ENCODE measurements around the gene ZNF695. TPM values are rescaled to one million over a fixed set of nuclear protein-coding genes. Genes with fewer than 3 reads are reported as not detected.

The ZNF695 gene
- total and polyA plus RNA-seq, 11 donors, result 0.06 to 0.53 TPM; not detected in 9

GRCh38 chr1:246946366-246946765 lies 61.5 kb downstream of the ZNF695 start:
- Histone ChIP-seq H3K4me1 (peaks cover 0 to 17% (median 2%) of the 10 kb centered on the region in 12 donors), H3K36me3 (no peaks in the 10 kb centered on the region), H3K9me3 (no peaks in the 10 kb centered on the region), H3K27me3 (no peaks in the 10 kb centered on the region), H3K27ac (peak overlapping the region in 8 of 12 donors; percentile 38 to 87 (median 70)), H3K4me3 (no peak overlapping the region)
- ATAC-seq, result no peak
- 89 to 95% (median 92%) methylated on average over 6 of the region's 6 CpGs for WGBS, 4 donors
- DNase-seq, result no peak
- TF ChIP-seq POLR2A (IDR thresholded peaks at IDR 0.05) (no peak), CTCF (IDR thresholded peaks at IDR 0.05) (no peak)
- intact Hi-C loops (cut with DNase I), result no loop called here

Other genes starting within 250 kb of the ZNF695 start
- gene AHCTF1, start 76.1 kb downstream of the ZNF695 start, total RNA-seq, result 10 to 100 TPM; 17.9 to 39.7 (median 19.9) TPM
- gene AHCTF1, start 76.1 kb downstream of the ZNF695 start, polyA plus RNA-seq, result 1 to 10 TPM; 6.3 to 8.8 TPM
- 1 to 10 TPM in 5 of 9 donors, under 1 TPM in 4; 0.60 to 3.6 (median 1.0) TPM for gene ZNF670, start 70.8 kb upstream of the ZNF695 start, total RNA-seq
- gene ZNF670, start 70.8 kb upstream of the ZNF695 start, polyA plus RNA-seq, result 1 to 10 TPM in 1 of 2 donors, under 1 TPM in 1; 0.46 to 1.6 TPM
- gene ZNF669, start 96.3 kb upstream of the ZNF695 start, total RNA-seq, result 1 to 10 TPM; 1.5 to 5.4 (median 3.2) TPM
- 1 to 10 TPM; 2.4 to 3.2 TPM for gene ZNF669, start 96.3 kb upstream of the ZNF695 start, polyA plus RNA-seq
- gene ZNF124, start 164.0 kb upstream of the ZNF695 start, total RNA-seq, result 10 to 100 TPM in 5 of 9 donors, 1 to 10 TPM in 4; 7.8 to 13.8 (median 10.9) TPM
- 1 to 10 TPM in 1 of 2 donors, under 1 TPM in 1; 0.30 to 1.7 TPM for gene ZNF124, start 164.0 kb upstream of the ZNF695 start, polyA plus RNA-seq
- not detected for gene VN1R5, start 248.0 kb upstream of the ZNF695 start, total RNA-seq
- gene VN1R5, start 248.0 kb upstream of the ZNF695 start, polyA plus RNA-seq, result not detected